CD4-positive, CD25-positive, alpha-beta regulatory T cell (primary cell): Measurements from ENCODE around the gene SLC9A3. TPM values are rescaled to one million over a fixed set of nuclear protein-coding genes. Genes with fewer than 3 reads are reported as not detected.
"Not testable (repeated sequence)": the region's sequence is repeated elsewhere in the genome, so short reads cannot be mapped to it uniquely, and the experiment has no call there.

Experiments used
- ATAC-seq, 2 donors: fragments of 150-1000 bp; cut with Tn5 transposase; one replicate each; pipeline ENCODE4 v1.10.0; 2021; ENCODE audit warnings: low read depth in 2 of 2, moderate number of reproducible peaks in 2 of 2, moderate library complexity in 1 of 2
- DNase-seq, 3 donors: peaks; one replicate each; pipeline versions ENCODE4 v3.0.0 to v3.0.0-alpha.2; 2012 to 2022; ENCODE audit warnings: mixed read lengths in 1 of 3
- H3K27ac ChIP-seq: one replicate; pipeline ENCODE4 v1.7.0; 2013; ENCODE audit warnings: mild to moderate bottlenecking, low read length; ENCODE audit not compliant: insufficient read depth, poor library complexity, severe bottlenecking
- H3K27me3 ChIP-seq: one replicate; pipeline ENCODE4 v1.7.0; 2013; ENCODE audit warnings: low read length; ENCODE audit not compliant: control insufficient read depth, insufficient read depth
- H3K36me3 ChIP-seq: one replicate; pipeline ENCODE4 v1.7.0; 2013; ENCODE audit warnings: mild to moderate bottlenecking, low read length, moderate library complexity; ENCODE audit not compliant: control insufficient read depth, insufficient read depth
- H3K4me1 ChIP-seq: 2 replicates; pipeline ENCODE4 v1.7.0; 2013; ENCODE audit warnings: mild to moderate bottlenecking, low read length; ENCODE audit not compliant: insufficient read depth, control insufficient read depth, poor library complexity, severe bottlenecking
- H3K4me3 ChIP-seq: one replicate; pipeline ENCODE4 v1.7.0; 2013; ENCODE audit warnings: low read depth, mild to moderate bottlenecking, low read length, moderate library complexity
- H3K9me3 ChIP-seq, 2 experiments: 1 replicate in 1 of 2; 2 replicates in 1 of 2; pipeline ENCODE4 v1.7.0; 2013; ENCODE audit warnings: low read length in 2 of 2, mild to moderate bottlenecking in 1 of 2, moderate library complexity in 1 of 2; ENCODE audit not compliant: control insufficient read depth in 2 of 2
- H3K27ac Mint-ChIP-seq, 3 donors: one replicate each; pipeline ENCODE4 v1.8.0; 2020 to 2022; ENCODE audit warnings: mild to moderate bottlenecking in 3 of 3, mixed read lengths in 3 of 3, moderate library complexity in 2 of 3
- H3K27me3 Mint-ChIP-seq: one replicate; pipeline ENCODE4 v1.8.0; 2022; ENCODE audit warnings: mild to moderate bottlenecking, mixed read lengths
- H3K36me3 Mint-ChIP-seq: one replicate; pipeline ENCODE4 v1.8.0; 2020; ENCODE audit warnings: mixed read lengths
- H3K4me1 Mint-ChIP-seq, 4 donors: one replicate each; pipeline ENCODE4 v1.8.0; 2020 to 2022; ENCODE audit warnings: mixed read lengths in 4 of 4, mild to moderate bottlenecking in 1 of 4
- H3K4me3 Mint-ChIP-seq, 4 donors: one replicate each; pipeline ENCODE4 v1.8.0; 2020 to 2022; ENCODE audit warnings: mild to moderate bottlenecking in 4 of 4, mixed read lengths in 4 of 4, moderate library complexity in 3 of 4
- H3K9me3 Mint-ChIP-seq, 7 donors: one replicate each; pipeline ENCODE4 v1.8.0; 2020 to 2022; ENCODE audit warnings: mixed read lengths in 7 of 7, mild to moderate bottlenecking in 3 of 7, moderate library complexity in 2 of 7
- polyA plus RNA-seq, 4 donors: library from polyadenylated mRNA; unstranded; fragments of 300-500 nt; fragmentation: Illumina TruSeq; gene quantifications; one replicate each; pipeline ENCODE4 v1.2.3, GENCODE V29; 2021
- total RNA-seq: library from RNA; stranded (reverse); gene quantifications from one replicate; pipeline ENCODE4 v1.2.3, GENCODE V29; 2022

Gene SLC9A3
- total and polyA plus RNA-seq, 5 donors from 2014 or later = 2.0 to 3.1 (median 2.8) TPM

- ATAC-seq (no peak), DNase-seq (no peak)
- Mint-ChIP-seq H3K4me3 (no peak overlapping the region), H3K4me1 (peaks cover 0 to 2% (median 0%) of the 10 kb centered on the region in 4 donors), H3K9me3 (peaks cover 0 to 1% (median 0%) of the 10 kb centered on the region in 7 donors), H3K27ac (no peak overlapping the region), H3K27me3 (peaks cover 7% of the 10 kb centered on the region), H3K36me3 (no peaks in the 10 kb centered on the region)
- Histone ChIP-seq H3K9me3 (no peaks in the 10 kb centered on the region), H3K36me3 (no peaks in the 10 kb centered on the region), H3K27ac (no peak overlapping the region), H3K4me1 (no peaks in the 10 kb centered on the region), H3K27me3 (no peaks in the 10 kb centered on the region), H3K4me3 (no peak overlapping the region)
Observed at GRCh38 chr5:561408-561807, 37.2 kb upstream of the SLC9A3 start.

GRCh38 chr5:560792-561166 lies 36.5 kb upstream of the SLC9A3 start:
- Histone ChIP-seq H3K27ac (no peak overlapping the region), H3K4me3 (no peak overlapping the region), H3K36me3 (no peaks in the 10 kb centered on the region), H3K4me1 (no peaks in the 10 kb centered on the region), H3K9me3 (no peaks in the 10 kb centered on the region), H3K27me3 (no peaks in the 10 kb centered on the region)
- Mint-ChIP-seq H3K4me1 (peaks cover 0 to 2% (median 0%) of the 10 kb centered on the region in 4 donors), H3K4me3 (no peak overlapping the region), H3K36me3 (no peaks in the 10 kb centered on the region), H3K9me3 (peaks cover 0 to 1% (median 0%) of the 10 kb centered on the region in 7 donors), H3K27ac (no peak overlapping the region), H3K27me3 (peaks cover under 1% of the 10 kb centered on the region)
- no peak for ATAC-seq
- no peak for DNase-seq

GRCh38 chr5:558871-559503 lies 34.7 kb upstream of the SLC9A3 start:
- Mint-ChIP-seq H3K27ac (no peak overlapping the region), H3K4me3 (no peak overlapping the region), H3K27me3 (peaks cover 5% of the 10 kb centered on the region), H3K36me3 (no peaks in the 10 kb centered on the region), H3K9me3 (peaks cover 0 to 1% (median 0%) of the 10 kb centered on the region in 7 donors), H3K4me1 (peaks cover 0 to 2% (median 0%) of the 10 kb centered on the region in 4 donors)
- Histone ChIP-seq H3K27ac (no peak overlapping the region), H3K36me3 (no peaks in the 10 kb centered on the region), H3K4me3 (no peak overlapping the region), H3K27me3 (no peaks in the 10 kb centered on the region), H3K4me1 (no peaks in the 10 kb centered on the region), H3K9me3 (no peaks in the 10 kb centered on the region)
- ATAC-seq (no peak), DNase-seq (no peak)

- DNase-seq = no peak
- Mint-ChIP-seq H3K36me3 (no peaks in the 10 kb centered on the region), H3K4me3 (no peak overlapping the region), H3K4me1 (peaks cover 0 to 2% (median 0%) of the 10 kb centered on the region in 4 donors), H3K27me3 (peaks cover 5% of the 10 kb centered on the region), H3K9me3 (peaks cover 0 to 1% (median 0%) of the 10 kb centered on the region in 7 donors), H3K27ac (no peak overlapping the region)
- H3K9me3 ChIP-seq = no peaks in the 10 kb centered on the region
- H3K27me3 ChIP-seq = no peaks in the 10 kb centered on the region
- H3K36me3 ChIP-seq = no peaks in the 10 kb centered on the region
- H3K27ac ChIP-seq = no peak overlapping the region
- no peak overlapping the region for H3K4me3 ChIP-seq
- no peak for ATAC-seq
- no peaks in the 10 kb centered on the region for H3K4me1 ChIP-seq
Observed at GRCh38 chr5:558326-558725, 34.1 kb upstream of the SLC9A3 start.

GRCh38 chr5:557917-558316 lies 33.7 kb upstream of the SLC9A3 start:
- not testable (repeated sequence) for H3K36me3 Mint-ChIP-seq, ATAC-seq, H3K4me1 ChIP-seq, H3K4me1 Mint-ChIP-seq, H3K27me3 ChIP-seq, H3K27me3 Mint-ChIP-seq, DNase-seq, H3K36me3 ChIP-seq, H3K27ac ChIP-seq, H3K9me3 ChIP-seq, H3K4me3 Mint-ChIP-seq, H3K4me3 ChIP-seq, H3K9me3 Mint-ChIP-seq
- H3K27ac Mint-ChIP-seq = peak overlapping the region in 1 of 3 donors; percentile 81

GRCh38 chr5:556909-557441 lies 32.7 kb upstream of the SLC9A3 start:
- Histone ChIP-seq H3K4me1 (no peaks in the 10 kb centered on the region), H3K27ac (no peak overlapping the region), H3K27me3 (no peaks in the 10 kb centered on the region), H3K9me3 (no peaks in the 10 kb centered on the region), H3K4me3 (no peak overlapping the region), H3K36me3 (no peaks in the 10 kb centered on the region)
- DNase-seq = no peak
- Mint-ChIP-seq H3K4me3 (no peak overlapping the region), H3K4me1 (peaks cover 0 to 2% (median 0%) of the 10 kb centered on the region in 4 donors), H3K9me3 (peaks cover 0 to 1% (median 0%) of the 10 kb centered on the region in 7 donors), H3K36me3 (no peaks in the 10 kb centered on the region), H3K27ac (no peak overlapping the region), H3K27me3 (peaks cover 5% of the 10 kb centered on the region)
- ATAC-seq = no peak

GRCh38 chr5:555058-555623 lies 30.9 kb upstream of the SLC9A3 start:
- DNase-seq (peak in 1 of 3 donors; percentile 0), ATAC-seq (no peak)
- H3K9me3 ChIP-seq = no peaks in the 10 kb centered on the region
- H3K27ac ChIP-seq = no peak overlapping the region
- H3K27ac Mint-ChIP-seq = no peak overlapping the region
- H3K36me3 ChIP-seq = no peaks in the 10 kb centered on the region
- H3K9me3 Mint-ChIP-seq = peaks cover 0 to 1% (median 0%) of the 10 kb centered on the region in 7 donors
- no peaks in the 10 kb centered on the region for H3K4me1 Mint-ChIP-seq
- H3K27me3 Mint-ChIP-seq = peaks cover 13% of the 10 kb centered on the region
- no peak overlapping the region for H3K4me3 ChIP-seq
- H3K27me3 ChIP-seq = no peaks in the 10 kb centered on the region
- no peak overlapping the region for H3K4me3 Mint-ChIP-seq
- H3K4me1 ChIP-seq = no peaks in the 10 kb centered on the region
- no peaks in the 10 kb centered on the region for H3K36me3 Mint-ChIP-seq
